MV-4-11 (cell line): ENCODE measurements around the gene PSAP.
A peak's percentile ranks its signal among the peaks of the same experiment; 100 is the strongest.
"Not testable (repeated sequence)": the region's sequence is repeated elsewhere in the genome, so short reads cannot be mapped to it uniquely, and the experiment has no call there.

Experiments used
- DNase-seq: peaks from one replicate; lab custom pipeline; 2025; lab: John Stamatoyannopoulos, UW

PSAP gene

GRCh38 chr10:71850743-71851464 is at the start of gene PSAP:
Gene PSAP, minus strand, starts transcription at chr10:71851251. Its CDS starts 30 bp downstream, at chr10:71851221.
- DNase-seq, result peak; percentile 98

- DNase-seq, result no peak
These were observed 49.6 kb upstream of the PSAP start for GRCh38 chr10:71900441-71901180.

- DNase-seq, result no peak
These were observed 48.8 kb upstream of the PSAP start for GRCh38 chr10:71899665-71900412.

- not testable (repeated sequence) for DNase-seq
These were observed 47.3 kb upstream of the PSAP start for GRCh38 chr10:71898346-71898745.

- peak; percentile 20 for DNase-seq
These were observed 42.9 kb upstream of the PSAP start for GRCh38 chr10:71893920-71894319.

GRCh38 chr10:71893258-71893815 is 42.3 kb upstream of the PSAP start:
- DNase-seq, result no peak

GRCh38 chr10:71891437-71891836 is 40.4 kb upstream of the PSAP start:
- DNase-seq, result no peak

GRCh38 chr10:71889388-71889987 is 38.4 kb upstream of the PSAP start:
- no peak for DNase-seq

- DNase-seq, result peak; percentile 100
These were observed 37.8 kb upstream of the PSAP start for GRCh38 chr10:71888623-71889387.

- no peak for DNase-seq
These were observed 37.2 kb upstream of the PSAP start for GRCh38 chr10:71888248-71888622.

GRCh38 chr10:71887743-71888142 is 36.7 kb upstream of the PSAP start:
- DNase-seq, result peak; percentile 41

GRCh38 chr10:71882813-71883659 is 32.0 kb upstream of the PSAP start:
- DNase-seq, result no peak

- no peak for DNase-seq
These were observed 30.8 kb upstream of the PSAP start for GRCh38 chr10:71881647-71882355.

- DNase-seq, result not testable (repeated sequence)
These were observed 30.2 kb upstream of the PSAP start for GRCh38 chr10:71881307-71881624.

GRCh38 chr10:71880425-71881306 is 29.6 kb upstream of the PSAP start:
- no peak for DNase-seq

GRCh38 chr10:71878327-71879034 is 27.4 kb upstream of the PSAP start:
- DNase-seq, result peak; percentile 66

- DNase-seq, result no peak
These were observed 26.8 kb upstream of the PSAP start for GRCh38 chr10:71877821-71878220.
